GM12878 (cell line): ENCODE data around the gene TNFAIP8L2. TPM values are rescaled to one million over a fixed set of nuclear protein-coding genes. Genes with fewer than 3 reads are reported as not detected.

Experiments
- BHLHE40 ChIP-seq, 2 experiments: fragments of 450-650 bp in 1 of 2; IDR thresholded peaks; 2 replicates each; pipeline ENCODE4 v1.6.1; 2011 to 2017; ENCODE audit warnings: low read depth in 2 of 2, borderline replicate concordance in 1 of 2, improper control_type of control experiment in 1 of 2, low read length in 1 of 2, mild to moderate bottlenecking in 1 of 2
- CHD1 ChIP-seq: IDR thresholded peaks from 2 replicates; pipeline ENCODE4 v1.6.1; 2012; ENCODE audit warnings: low read depth, low read length, improper control_type of control experiment
- EGR1 ChIP-seq, 2 experiments: IDR thresholded peaks; 1 replicate in 1 of 2; 2 replicates in 1 of 2; pipeline ENCODE4 v1.6.1; 2011 to 2012; ENCODE audit warnings: low read depth in 2 of 2, low read length in 2 of 2, borderline replicate concordance in 1 of 2, mild to moderate bottlenecking in 1 of 2, moderate library complexity in 1 of 2
- EP300 ChIP-seq, 2 experiments: fragments of 150-350 bp in 1 of 2; IDR thresholded peaks; 2 replicates each; pipeline ENCODE4 v1.6.1; 2011 to 2012; ENCODE audit warnings: low read depth in 2 of 2, low read length in 2 of 2, borderline replicate concordance in 1 of 2, improper control_type of control experiment in 1 of 2, inconsistent platforms in 1 of 2; ENCODE audit not compliant: control insufficient read depth in 1 of 2
- FOS ChIP-seq: IDR thresholded peaks from 3 replicates; pipeline ENCODE4 v1.6.1; 2011; ENCODE audit warnings: borderline replicate concordance; ENCODE audit not compliant: insufficient read length; ENCODE audit errors: extremely low read depth
- GATAD2B ChIP-seq: fragments of 450-650 bp; conservative IDR thresholded peaks from 2 replicates; pipeline ENCODE4 v1.6.1; 2017; ENCODE audit warnings: low read depth, mild to moderate bottlenecking, moderate library complexity
- HDAC2 ChIP-seq: fragments of 200-600 bp; sonication (generic); IDR thresholded peaks from 2 replicates; pipeline ENCODE4 v1.6.1; 2017
- HDGF ChIP-seq: fragments of 450-650 bp; IDR thresholded peaks from 2 replicates; pipeline ENCODE4 v1.6.1; 2016; ENCODE audit warnings: antibody characterized with exemption
- IKZF1 ChIP-seq: fragments of 450-650 bp; conservative IDR thresholded peaks from 2 replicates; pipeline ENCODE4 v1.6.1; 2017; ENCODE audit warnings: antibody characterized with exemption, mild to moderate bottlenecking
- MTA2 ChIP-seq: fragments of 450-650 bp; IDR thresholded peaks from 2 replicates; pipeline ENCODE4 v1.6.1; 2016; ENCODE audit warnings: low read depth, mild to moderate bottlenecking, moderate library complexity
- NFYB ChIP-seq: IDR thresholded peaks from 2 replicates; pipeline ENCODE4 v1.6.1; 2011; ENCODE audit warnings: low read depth, mild to moderate bottlenecking, low read length, improper control_type of control experiment, moderate library complexity; ENCODE audit not compliant: insufficient read depth
- NR2F1 ChIP-seq: fragments of 450-650 bp; conservative IDR thresholded peaks from 2 replicates; pipeline ENCODE4 v1.6.1; 2017; ENCODE audit warnings: mild to moderate bottlenecking
- PAX5 ChIP-seq: IDR thresholded peaks from 2 replicates; pipeline ENCODE4 v1.6.1; 2011; ENCODE audit warnings: low read depth, low read length, borderline replicate concordance
- POLR2A ChIP-seq: IDR thresholded peaks from 2 replicates; pipeline ENCODE4 v1.6.1; 2011; ENCODE audit warnings: low read depth, mild to moderate bottlenecking, low read length
- RAD51 ChIP-seq: fragments of 450-650 bp; IDR thresholded peaks from 2 replicates; pipeline ENCODE4 v1.6.1; 2016; ENCODE audit warnings: moderate library complexity, mild to moderate bottlenecking, inconsistent platforms
- RCOR1 ChIP-seq: conservative IDR thresholded peaks from 2 replicates; pipeline ENCODE4 v1.6.1; 2012; ENCODE audit warnings: low read depth, low read length, improper control_type of control experiment
- TCF3 ChIP-seq: IDR thresholded peaks from 2 replicates; pipeline ENCODE4 v1.6.1; 2012; ENCODE audit warnings: low read depth, mild to moderate bottlenecking, low read length, borderline replicate concordance; ENCODE audit not compliant: insufficient read depth
- polyA plus RNA-seq, 11 experiments: library from polyadenylated mRNA; depleted of rRNA in 4 of 11; unstranded in 6 of 11; stranded (reverse) in 5 of 11; fragments of >200 nt; fragmentation: Nextera tagmentation in 4 of 11; fragmentation: Illumina TruSeq in 1 of 11; extraction: Ambion mirVana in 4 of 11; extraction: Trizol in 1 of 11; gene quantifications; 1 replicate in 1 of 11; 2 replicates in 10 of 11; pipeline versions ENCODE4 v1.2.1 to v1.2.3, GENCODE V29; 2011 to 2016; ENCODE audit warnings: inconsistent platforms in 2 of 11, missing spikeins in 2 of 11, low read depth in 1 of 11
- total RNA-seq, 4 experiments: library from RNA; depleted of rRNA in 3 of 4; stranded (reverse); fragments of >200 nt in 3 of 4; fragmentation: Illumina TruSeq in 1 of 4; extraction: Trizol in 1 of 4; gene quantifications; 2 replicates each; pipeline versions ENCODE4 v1.2.1 to v1.2.3, GENCODE V29; 2013 to 2021
- TF ChIP-seq, protein P1 (sequence below): fragments of 450-650 bp; IDR thresholded peaks from 2 replicates; pipeline ENCODE4 v1.6.1; 2017; ENCODE audit warnings: antibody characterized with exemption, mild to moderate bottlenecking, moderate library complexity

Gene TNFAIP8L2
- total and polyA plus RNA-seq, 10 of the 15 experiments (the other 5 are each of a cell fraction or from before 2014, with no cell fraction given): 5.4 to 26.3 (median 14.2) TPM

DNA sequence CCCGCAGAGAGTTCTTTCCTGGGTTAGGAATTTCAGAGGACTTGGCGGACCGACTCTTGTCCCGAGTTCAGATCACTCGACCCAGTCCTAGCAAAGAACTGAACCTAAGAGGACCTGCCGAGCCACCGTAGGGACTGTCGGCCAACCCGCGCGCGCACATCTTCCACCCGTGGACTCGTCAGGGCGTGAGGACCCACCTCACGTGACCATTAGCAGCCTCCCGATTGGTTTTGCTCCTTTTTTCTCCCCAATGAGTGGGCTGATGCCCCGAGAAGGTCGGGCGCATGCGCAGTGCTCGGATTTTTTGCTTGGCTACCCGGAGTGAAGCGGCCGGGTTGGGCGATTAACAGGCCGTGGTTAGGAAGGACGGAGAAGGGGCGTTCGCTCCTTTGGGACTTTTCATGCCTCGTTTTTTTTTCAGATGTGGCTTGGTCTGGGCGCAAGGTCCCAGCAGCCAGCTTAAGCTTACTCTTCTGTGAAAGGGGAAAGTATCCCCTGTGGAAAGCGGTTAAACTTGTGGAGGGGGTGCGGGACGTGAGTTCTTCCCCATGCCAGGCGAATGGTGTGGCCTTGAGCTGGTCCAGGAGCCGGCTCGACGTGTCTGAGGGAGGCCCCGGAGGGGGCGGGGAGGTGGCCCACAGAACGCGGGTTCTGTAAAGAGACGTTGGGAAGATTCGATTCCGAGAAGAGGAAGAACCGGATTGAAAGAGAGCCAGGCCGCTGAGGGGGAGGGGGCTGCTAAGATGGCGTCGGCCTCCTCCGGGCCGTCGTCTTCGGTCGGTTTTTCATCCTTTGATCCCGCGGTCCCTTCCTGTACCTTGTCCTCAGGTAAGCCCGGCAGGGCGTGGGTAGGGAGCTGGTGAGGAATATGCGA, 42.0 kb downstream of the TNFAIP8L2 start, which contains the start of gene PIP5K1A (continued):
- peak in 1 of 2 experiments; percentile 36; a peak in 1 of 4 replicates for TF ChIP-seq EP300 (IDR thresholded peaks at IDR 0.05; ENCODE audit: borderline replicate concordance in 1 of 2, control insufficient read depth in 1 of 2, low read depth in 2 of 2, low read length in 2 of 2)
- TF ChIP-seq NR2F1: peak; percentile 16; the same call in 1 of the 2 replicates
- peak; percentile 87 to 96 for TF ChIP-seq BHLHE40 (IDR thresholded peaks at IDR 0.05; ENCODE audit: borderline replicate concordance in 1 of 2, low read depth in 2 of 2, low read length in 1 of 2)
- TF ChIP-seq PAX5: 0 out of 2 replicates have a peak, but pooled peaks have one; percentile 31
- TF ChIP-seq FOS: peak; percentile 8
- TF ChIP-seq MTA2: 0 out of 2 replicates have a peak, but pooled peaks have one; percentile 18
- no peak for TF ChIP-seq RCOR1
- no peak for TF ChIP-seq HDAC2
- peak; percentile 50 for TF ChIP-seq IKZF1
- peak; percentile 98 for TF ChIP-seq RAD51
- TF ChIP-seq CHD1: no peak; the same call in 1 of the 2 replicates
- TF ChIP-seq NFYB: peak; percentile 87
- TF ChIP-seq GATAD2B: peak; percentile 49; the same call in 1 of the 2 replicates
- TF ChIP-seq, protein P1, sequence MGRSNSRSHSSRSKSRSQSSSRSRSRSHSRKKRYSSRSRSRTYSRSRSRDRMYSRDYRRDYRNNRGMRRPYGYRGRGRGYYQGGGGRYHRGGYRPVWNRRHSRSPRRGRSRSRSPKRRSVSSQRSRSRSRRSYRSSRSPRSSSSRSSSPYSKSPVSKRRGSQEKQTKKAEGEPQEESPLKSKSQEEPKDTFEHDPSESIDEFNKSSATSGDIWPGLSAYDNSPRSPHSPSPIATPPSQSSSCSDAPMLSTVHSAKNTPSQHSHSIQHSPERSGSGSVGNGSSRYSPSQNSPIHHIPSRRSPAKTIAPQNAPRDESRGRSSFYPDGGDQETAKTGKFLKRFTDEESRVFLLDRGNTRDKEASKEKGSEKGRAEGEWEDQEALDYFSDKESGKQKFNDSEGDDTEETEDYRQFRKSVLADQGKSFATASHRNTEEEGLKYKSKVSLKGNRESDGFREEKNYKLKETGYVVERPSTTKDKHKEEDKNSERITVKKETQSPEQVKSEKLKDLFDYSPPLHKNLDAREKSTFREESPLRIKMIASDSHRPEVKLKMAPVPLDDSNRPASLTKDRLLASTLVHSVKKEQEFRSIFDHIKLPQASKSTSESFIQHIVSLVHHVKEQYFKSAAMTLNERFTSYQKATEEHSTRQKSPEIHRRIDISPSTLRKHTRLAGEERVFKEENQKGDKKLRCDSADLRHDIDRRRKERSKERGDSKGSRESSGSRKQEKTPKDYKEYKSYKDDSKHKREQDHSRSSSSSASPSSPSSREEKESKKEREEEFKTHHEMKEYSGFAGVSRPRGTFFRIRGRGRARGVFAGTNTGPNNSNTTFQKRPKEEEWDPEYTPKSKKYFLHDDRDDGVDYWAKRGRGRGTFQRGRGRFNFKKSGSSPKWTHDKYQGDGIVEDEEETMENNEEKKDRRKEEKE: no peak
- TF ChIP-seq HDGF: peak; percentile 27; the same call in 1 of the 2 replicates
- no peak for TF ChIP-seq TCF3
- TF ChIP-seq EGR1 (IDR thresholded peaks at IDR 0.05; ENCODE audit: borderline replicate concordance in 1 of 2, low read depth in 2 of 2, low read length in 2 of 2): peak in 1 of 2 experiments; percentile 58; a peak in 1 of 3 replicates
- peak; percentile 86 for TF ChIP-seq POLR2A
